ENCODE data around the gene URAD. TPM values are rescaled to one million over a fixed set of nuclear protein-coding genes. Genes with fewer than 3 reads are reported as not detected.

URAD gene
- total and polyA plus RNA-seq, 5 donors, result not detected

DNA sequence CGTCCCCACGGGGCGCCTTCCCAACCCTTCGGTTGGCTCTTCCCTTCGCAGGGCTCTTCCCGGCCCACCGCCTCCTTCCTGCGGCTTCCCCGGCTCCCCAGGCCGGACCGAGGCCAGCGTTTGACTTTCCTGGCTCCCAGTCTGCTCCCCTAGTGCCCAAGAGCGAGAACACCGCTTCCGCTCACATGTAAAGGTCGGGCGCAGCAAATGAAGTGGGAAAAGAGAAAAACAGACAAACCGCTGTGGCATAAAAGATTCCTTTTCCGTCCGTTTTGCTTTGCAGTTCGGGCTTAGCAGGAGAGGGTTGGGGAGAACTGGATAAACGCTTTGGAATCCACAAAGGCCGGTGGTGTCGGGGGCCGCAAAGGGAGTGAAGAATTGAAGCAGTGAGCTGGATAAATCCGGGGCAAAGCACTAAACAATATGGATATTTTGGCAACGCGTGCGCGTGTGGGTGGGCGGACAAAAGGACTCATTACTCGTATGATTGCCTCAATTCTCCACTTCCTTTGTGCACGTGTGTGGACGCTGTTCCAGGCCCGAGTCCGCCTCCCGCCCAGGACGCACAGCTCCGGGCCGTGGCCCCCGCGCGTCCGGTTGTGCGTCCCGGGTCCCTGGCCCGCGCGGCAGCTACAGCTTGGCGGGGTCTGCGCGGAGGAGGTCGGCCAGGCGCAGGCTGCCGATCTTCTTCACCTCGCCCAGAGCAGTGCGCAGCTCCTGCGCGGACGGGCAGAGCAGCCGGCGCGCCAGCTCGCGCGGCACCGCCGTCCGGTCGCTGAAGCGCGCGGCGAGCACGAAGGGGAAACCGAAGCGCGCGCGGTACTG lies 10.8 kb downstream of the URAD start:
- WGBS, result 2% methylated on average over 80 of the region's 80 CpGs
- ATAC-seq (peak in 1 of 2 donors; percentile 13), DNase-seq (no peak)
- no peaks in the 10 kb centered on the region for H3K4me1 ChIP-seq (ENCODE audit: control insufficient read depth, insufficient read depth, low read length)
- no peak overlapping the region for H3K4me3 ChIP-seq (ENCODE audit: low read length)
- H3K27me3 ChIP-seq (ENCODE audit: control insufficient read depth, insufficient read depth), result peaks cover 10% of the 10 kb centered on the region
- H3K27ac ChIP-seq (ENCODE audit: low read length), result no peak overlapping the region
- no peaks in the 10 kb centered on the region for H3K9me3 ChIP-seq (ENCODE audit: control insufficient read depth, low read length)
- intact Hi-C loops (cut with DNase I), result no loop called here

DNA sequence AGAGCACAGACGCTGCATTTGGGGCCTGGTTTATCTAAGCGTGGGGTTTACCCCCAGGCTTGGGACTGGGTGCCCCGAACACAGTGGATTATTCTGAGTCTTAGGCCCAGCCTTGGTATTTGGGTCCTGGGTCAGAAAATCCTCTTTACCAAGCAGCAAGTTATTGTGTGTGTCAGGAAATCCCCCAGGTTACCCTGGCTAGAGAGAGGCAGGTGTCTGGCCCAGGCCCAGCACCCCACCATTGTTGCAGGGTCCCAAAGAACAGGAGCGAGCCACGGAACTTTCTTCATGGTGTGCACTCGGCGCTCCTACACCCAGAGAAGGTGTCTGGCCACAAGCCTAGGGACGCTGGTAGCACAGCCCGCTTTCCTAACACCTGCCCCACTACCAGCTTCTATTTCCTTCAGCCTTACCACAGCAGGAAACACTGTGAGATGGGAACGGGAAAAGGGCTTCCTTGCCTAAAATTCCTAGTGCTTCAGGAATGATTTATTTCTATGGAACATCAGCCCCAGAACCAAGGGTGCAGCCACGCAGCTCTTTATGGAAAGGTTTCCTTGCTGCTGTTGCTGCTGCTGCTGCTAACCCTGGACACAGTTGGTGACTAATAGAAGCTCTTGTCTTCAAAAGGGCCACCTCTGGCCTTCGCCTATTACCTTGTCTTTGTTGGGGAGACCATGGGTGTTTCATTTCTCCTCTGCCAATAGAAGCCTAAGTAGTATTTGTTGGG lies 12.0 kb downstream of the URAD start:
- H3K4me1 ChIP-seq (ENCODE audit: control insufficient read depth, insufficient read depth, low read length), result no peaks in the 10 kb centered on the region
- no peaks in the 10 kb centered on the region for H3K9me3 ChIP-seq (ENCODE audit: control insufficient read depth, low read length)
- no peak overlapping the region for H3K27ac ChIP-seq (ENCODE audit: low read length)
- H3K27me3 ChIP-seq (ENCODE audit: control insufficient read depth, insufficient read depth), result peaks cover 10% of the 10 kb centered on the region
- WGBS, result 11% methylated on average over 12 of the region's 12 CpGs
- no peak for DNase-seq
- intact Hi-C loops (cut with DNase I), result no loop called here
- no peak for ATAC-seq
- H3K4me3 ChIP-seq (ENCODE audit: low read length), result no peak overlapping the region

DNA sequence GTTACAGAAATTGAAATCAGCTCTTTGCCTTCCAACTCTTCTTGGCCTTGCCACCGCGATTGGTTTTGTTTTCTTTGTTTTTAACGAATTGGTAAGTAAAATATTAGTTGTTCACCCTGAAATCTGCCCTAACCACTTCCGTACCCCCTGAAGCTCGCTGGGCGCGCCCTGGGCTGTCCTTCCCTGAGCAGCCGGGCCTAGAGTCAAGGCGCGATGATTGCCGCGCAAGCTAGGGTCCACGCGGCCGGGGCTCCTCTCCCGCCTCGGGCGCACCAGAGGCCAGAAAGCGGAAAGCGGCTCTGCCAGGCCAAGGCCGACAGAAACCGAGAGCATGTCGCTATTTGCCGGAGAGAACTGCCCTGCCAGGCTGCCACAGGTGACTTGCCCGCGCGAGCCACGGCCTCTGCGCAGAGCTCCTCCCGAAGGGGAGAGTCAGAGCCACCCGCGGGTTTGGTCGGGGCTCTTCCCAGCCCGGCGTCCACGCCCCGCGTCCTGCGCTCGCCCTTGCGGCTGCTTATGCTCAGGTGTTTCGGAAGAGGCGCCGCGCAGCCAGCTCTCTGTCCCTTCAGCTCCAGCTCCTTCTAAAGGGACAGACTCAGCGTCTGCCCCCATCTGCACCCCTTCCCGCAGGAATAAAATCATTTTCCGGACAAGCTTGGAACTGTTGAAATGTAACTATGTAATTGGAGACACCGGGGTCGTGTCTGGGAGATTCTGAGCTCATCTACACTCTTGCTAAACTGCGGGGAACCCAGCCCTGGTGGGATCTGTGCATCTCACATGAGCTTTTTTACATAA lies 12.7 kb downstream of the URAD start:
- intact Hi-C loops (cut with DNase I), result no loop called here
- 3% methylated on average over 51 of the region's 51 CpGs for WGBS
- Histone ChIP-seq H3K27ac (ENCODE audit: low read length) (no peak overlapping the region), H3K4me1 (ENCODE audit: control insufficient read depth, insufficient read depth, low read length) (no peaks in the 10 kb centered on the region), H3K27me3 (ENCODE audit: control insufficient read depth, insufficient read depth) (peaks cover 10% of the 10 kb centered on the region), H3K4me3 (ENCODE audit: low read length) (no peak overlapping the region), H3K9me3 (ENCODE audit: control insufficient read depth, low read length) (no peaks in the 10 kb centered on the region)
- no peak for DNase-seq
- ATAC-seq, result no peak

DNA sequence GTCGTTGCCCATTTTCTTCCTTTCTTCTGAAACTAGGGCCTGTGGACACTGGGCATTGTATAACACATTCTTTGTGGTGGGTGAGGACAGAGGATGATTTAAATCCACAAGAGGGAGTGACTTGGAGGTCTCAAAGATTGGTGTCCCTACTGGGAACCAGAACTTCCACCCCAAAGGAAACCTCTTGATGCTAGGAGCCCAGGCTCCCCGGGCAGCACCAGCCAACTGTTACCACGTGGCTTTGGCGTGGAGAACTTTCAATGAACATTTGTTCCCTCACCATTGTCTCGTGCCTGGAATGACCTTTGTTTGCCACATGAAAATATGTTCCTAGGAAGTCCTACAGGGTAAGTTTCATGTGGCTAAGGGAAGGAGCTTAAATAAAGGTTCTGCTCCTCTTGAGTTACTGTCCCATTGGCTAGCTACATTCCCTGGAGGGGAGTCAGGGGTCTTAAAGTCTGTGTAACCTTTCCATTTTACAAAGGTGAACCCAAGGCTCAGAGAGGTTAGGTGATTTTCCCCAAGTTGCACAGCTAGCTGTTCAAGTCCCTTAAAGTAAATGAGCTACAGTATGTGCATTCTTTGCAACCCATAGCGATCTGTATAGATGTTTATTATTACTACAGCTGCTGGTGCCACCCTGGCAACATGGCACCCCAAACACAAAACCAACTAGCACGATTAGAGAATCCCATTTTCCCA lies 14.4 kb downstream of the URAD start:
- DNase-seq, result no peak

DNA sequence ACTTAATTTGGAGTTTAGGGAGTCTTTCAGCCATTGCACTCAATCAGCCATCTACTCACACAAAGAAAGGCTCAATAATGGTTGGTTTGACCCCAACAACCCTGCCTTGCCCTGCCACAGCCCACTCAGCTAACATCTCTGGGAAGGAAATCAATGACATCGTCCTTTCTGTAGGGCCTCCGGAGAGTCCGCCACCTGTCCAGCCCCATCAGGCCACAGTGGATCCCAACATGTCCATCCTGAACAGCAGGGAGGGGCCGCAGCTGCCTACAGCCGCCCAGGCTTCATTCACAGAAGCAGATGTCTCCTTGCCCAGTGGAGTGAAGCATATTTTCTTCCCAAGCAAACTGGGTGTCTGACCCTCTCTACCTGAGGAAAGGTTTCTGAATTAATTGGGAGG lies 15.2 kb downstream of the URAD start:
- DNase-seq, result no peak
- Histone ChIP-seq H3K4me1 (ENCODE audit: control insufficient read depth, insufficient read depth, low read length) (peaks cover 4% of the 10 kb centered on the region), H3K9me3 (ENCODE audit: control insufficient read depth, low read length) (no peaks in the 10 kb centered on the region), H3K27ac (ENCODE audit: low read length) (no peak overlapping the region), H3K27me3 (ENCODE audit: control insufficient read depth, insufficient read depth) (peaks cover 4% of the 10 kb centered on the region), H3K4me3 (ENCODE audit: low read length) (no peak overlapping the region)
- intact Hi-C loops (cut with DNase I), result no loop called here
- no peak for ATAC-seq
- 30% methylated on average over 5 of the region's 5 CpGs for WGBS

More for the DNA sequence above, 14.4 kb downstream of the URAD start:
- H3K4me1 ChIP-seq (ENCODE audit: control insufficient read depth, insufficient read depth, low read length), result no peaks in the 10 kb centered on the region
- intact Hi-C loops (cut with DNase I), result no loop called here
- WGBS, result 12% methylated on average over 7 of the region's 7 CpGs
- H3K4me3 ChIP-seq (ENCODE audit: low read length), result no peak overlapping the region
- H3K9me3 ChIP-seq (ENCODE audit: control insufficient read depth, low read length), result no peaks in the 10 kb centered on the region
- H3K27me3 ChIP-seq (ENCODE audit: control insufficient read depth, insufficient read depth), result peaks cover 9% of the 10 kb centered on the region
- no peak overlapping the region for H3K27ac ChIP-seq (ENCODE audit: low read length)
- no peak for ATAC-seq

DNA sequence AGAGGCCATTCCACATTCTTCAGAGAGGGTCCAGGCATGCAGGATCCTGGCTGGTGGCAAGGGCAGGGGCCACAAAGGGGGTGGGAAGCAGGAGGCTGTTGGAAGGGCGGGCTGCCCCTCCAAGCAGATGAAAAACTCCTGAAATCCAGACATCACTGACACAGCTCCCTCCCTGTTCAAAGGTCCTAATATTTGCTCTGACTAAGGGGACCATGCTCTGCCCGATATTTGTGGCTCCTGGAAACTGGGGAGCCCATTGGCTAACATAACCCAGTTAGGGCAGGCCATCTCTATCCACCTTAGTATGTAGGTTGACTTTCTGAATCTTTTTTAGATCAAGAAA lies 16.0 kb downstream of the URAD start:
- 67% methylated on average over 2 of the region's 2 CpGs for WGBS
- no peaks in the 10 kb centered on the region for H3K9me3 ChIP-seq (ENCODE audit: control insufficient read depth, low read length)
- no peak overlapping the region for H3K4me3 ChIP-seq (ENCODE audit: low read length)
- no peak for ATAC-seq
- H3K4me1 ChIP-seq (ENCODE audit: control insufficient read depth, insufficient read depth, low read length), result peaks cover 4% of the 10 kb centered on the region
- intact Hi-C loops (cut with DNase I), result no loop called here
- H3K27ac ChIP-seq (ENCODE audit: low read length), result no peak overlapping the region
- DNase-seq, result no peak
- H3K27me3 ChIP-seq (ENCODE audit: control insufficient read depth, insufficient read depth), result peaks cover 4% of the 10 kb centered on the region

DNA sequence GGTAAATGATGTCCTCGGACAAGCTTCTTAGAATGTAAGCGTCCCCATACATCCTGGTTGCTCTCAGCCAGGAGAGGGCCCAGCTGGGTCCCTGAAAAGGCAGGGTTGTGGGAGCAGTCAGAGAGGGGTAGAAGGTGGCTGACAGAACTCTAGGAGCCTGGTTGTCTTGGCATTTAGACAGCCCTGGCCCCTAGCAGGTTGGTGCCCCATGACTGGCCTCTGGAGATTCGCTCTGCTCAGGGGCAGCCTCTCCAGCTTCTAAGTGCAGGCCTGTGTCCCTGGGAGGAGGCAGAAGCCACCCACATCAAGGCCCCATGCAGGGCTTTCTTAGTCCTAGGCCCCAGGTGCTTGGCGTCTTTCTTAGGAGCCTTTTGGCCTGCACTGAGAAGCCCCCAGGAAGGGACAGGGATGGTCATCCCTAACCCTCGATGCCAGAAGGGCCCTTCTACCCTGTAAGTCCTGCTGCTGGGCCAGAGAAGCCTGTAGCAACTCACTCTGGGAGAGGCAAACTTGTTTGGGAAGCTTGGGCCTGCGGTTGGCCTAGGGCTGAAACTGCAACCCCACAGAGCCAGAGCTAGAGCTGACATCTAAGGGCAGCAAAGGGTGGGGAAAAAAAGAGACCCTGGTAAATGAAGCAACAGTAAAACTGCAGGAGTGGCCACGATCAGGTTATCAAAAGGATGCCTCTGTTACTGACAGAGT lies 16.6 kb downstream of the URAD start:
- DNase-seq (no peak), ATAC-seq (no peak)
- Histone ChIP-seq H3K9me3 (ENCODE audit: control insufficient read depth, low read length) (no peaks in the 10 kb centered on the region), H3K4me3 (ENCODE audit: low read length) (no peak overlapping the region), H3K4me1 (ENCODE audit: control insufficient read depth, insufficient read depth, low read length) (peaks cover 4% of the 10 kb centered on the region), H3K27me3 (ENCODE audit: control insufficient read depth, insufficient read depth) (peaks cover 4% of the 10 kb centered on the region), H3K27ac (ENCODE audit: low read length) (no peak overlapping the region)
- intact Hi-C loops (cut with DNase I), result no loop called here
- WGBS, result 56% methylated on average over 7 of the region's 7 CpGs

DNA sequence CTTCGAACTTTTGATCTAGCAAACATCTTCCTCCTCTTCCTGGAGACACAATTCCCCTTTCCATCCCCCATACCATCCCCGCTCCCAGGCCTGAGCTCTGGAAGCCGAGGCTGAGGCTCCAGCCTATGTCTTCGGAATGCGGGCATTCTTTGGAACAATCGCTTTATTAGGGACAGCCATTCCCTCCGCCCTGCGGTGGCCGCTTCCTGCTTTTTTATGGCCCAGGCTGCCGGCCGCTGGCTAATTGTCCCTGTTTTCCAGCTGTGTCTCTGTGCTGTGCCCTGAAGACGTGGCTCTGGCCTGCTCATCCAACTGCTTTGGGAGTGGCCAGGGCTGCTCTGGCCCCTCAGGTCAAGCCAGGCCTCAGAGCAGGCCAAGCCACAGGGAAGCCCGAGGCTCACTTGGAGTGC lies 17.3 kb downstream of the URAD start:
- no peak overlapping the region for H3K27ac ChIP-seq (ENCODE audit: low read length)

DNA sequence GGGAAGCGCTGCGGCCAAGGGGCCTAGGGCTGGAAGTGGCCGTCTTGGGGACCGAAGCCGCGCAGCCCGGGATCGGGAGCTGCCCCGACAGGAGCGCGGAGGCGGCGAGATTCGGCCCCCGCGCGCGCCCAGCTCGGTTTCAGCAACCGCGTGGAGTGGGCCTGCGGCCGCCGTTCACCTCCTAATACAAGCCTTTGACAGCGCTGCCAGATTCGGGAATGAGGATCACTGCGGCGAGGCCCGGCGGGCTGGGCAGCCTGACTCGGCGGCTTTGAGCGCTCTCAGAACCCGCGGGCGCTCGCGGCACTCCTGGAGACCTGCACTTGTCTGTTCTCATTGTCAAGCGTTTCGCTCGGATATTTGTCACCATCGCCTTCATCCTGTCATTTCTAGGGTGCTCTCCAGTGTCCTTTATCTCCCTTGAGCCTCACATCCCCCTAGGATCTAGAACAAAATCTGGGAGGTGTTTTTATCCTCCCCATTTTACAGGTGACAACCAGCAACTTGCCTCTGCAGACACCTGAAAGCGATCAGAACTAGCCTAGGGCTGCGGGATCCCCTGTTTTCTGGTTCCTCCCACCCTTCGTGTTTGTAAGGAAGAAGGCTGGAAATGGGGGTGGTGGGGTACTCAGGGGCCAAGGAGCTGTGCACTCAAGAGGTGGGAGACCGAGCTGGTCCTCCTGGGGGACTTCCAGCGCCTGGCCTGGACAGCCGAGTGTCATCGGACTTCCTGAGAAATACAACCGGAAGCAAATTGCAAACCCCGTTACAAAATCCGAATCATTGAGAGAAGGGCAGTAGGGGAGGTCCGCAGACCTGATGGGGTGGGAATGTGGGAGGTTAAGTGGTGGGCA lies 17.9 kb downstream of the URAD start:
- H3K4me1 ChIP-seq (ENCODE audit: control insufficient read depth, insufficient read depth, low read length), result peaks cover 4% of the 10 kb centered on the region
- no peaks in the 10 kb centered on the region for H3K9me3 ChIP-seq (ENCODE audit: control insufficient read depth, low read length)
- ATAC-seq (no peak), DNase-seq (no peak)
- H3K4me3 ChIP-seq (ENCODE audit: low read length), result no peak overlapping the region
- 5% methylated on average over 53 of the region's 53 CpGs for whole genome bisulfite sequencing
- H3K27ac ChIP-seq (ENCODE audit: low read length), result no peak overlapping the region
- H3K27me3 ChIP-seq (ENCODE audit: control insufficient read depth, insufficient read depth), result no peaks in the 10 kb centered on the region
- intact Hi-C loops (cut with DNase I), result no loop called here

More for the DNA sequence above, 17.3 kb downstream of the URAD start:
- 43% methylated on average over 13 of the region's 13 CpGs for WGBS
- ATAC-seq (no peak), DNase-seq (no peak)
- intact Hi-C loops (cut with DNase I), result no loop called here
- H3K4me3 ChIP-seq (ENCODE audit: low read length), result no peak overlapping the region
- H3K4me1 ChIP-seq (ENCODE audit: control insufficient read depth, insufficient read depth, low read length), result peaks cover 4% of the 10 kb centered on the region
- no peaks in the 10 kb centered on the region for H3K9me3 ChIP-seq (ENCODE audit: control insufficient read depth, low read length)
- no peaks in the 10 kb centered on the region for H3K27me3 ChIP-seq (ENCODE audit: control insufficient read depth, insufficient read depth)

DNA sequence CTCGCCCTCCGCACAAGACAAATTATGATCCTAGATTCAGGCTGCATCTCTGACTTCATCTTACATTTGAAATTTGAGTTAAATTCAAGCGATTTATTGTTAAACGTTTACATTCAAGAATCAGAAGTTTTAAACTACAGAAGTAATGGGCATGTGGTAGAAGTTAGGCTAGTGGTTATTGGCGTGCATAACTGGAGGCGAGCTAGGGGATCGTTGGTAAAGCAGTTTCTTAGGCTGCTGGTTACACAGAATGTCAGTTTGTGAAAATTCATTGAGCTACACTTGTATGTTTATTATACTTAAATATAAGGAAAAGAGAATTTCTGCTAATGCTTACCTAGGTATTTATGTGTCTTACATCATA lies 18.6 kb downstream of the URAD start:
- DNase-seq (no peak), ATAC-seq (no peak)
- WGBS, result 9% methylated on average over 7 of the region's 7 CpGs
- Histone ChIP-seq H3K27me3 (ENCODE audit: control insufficient read depth, insufficient read depth) (no peaks in the 10 kb centered on the region), H3K9me3 (ENCODE audit: control insufficient read depth, low read length) (no peaks in the 10 kb centered on the region), H3K4me1 (ENCODE audit: control insufficient read depth, insufficient read depth, low read length) (peaks cover 4% of the 10 kb centered on the region), H3K27ac (ENCODE audit: low read length) (no peak overlapping the region), H3K4me3 (ENCODE audit: low read length) (no peak overlapping the region)
- intact Hi-C loops (cut with DNase I), result no loop called here
